ENCODE measurements around the gene ZBTB8A.
"Not testable (repeated sequence)": the region's sequence is repeated elsewhere in the genome, so short reads cannot be mapped to it uniquely, and the experiment has no call there.

The ZBTB8A gene

DNA sequence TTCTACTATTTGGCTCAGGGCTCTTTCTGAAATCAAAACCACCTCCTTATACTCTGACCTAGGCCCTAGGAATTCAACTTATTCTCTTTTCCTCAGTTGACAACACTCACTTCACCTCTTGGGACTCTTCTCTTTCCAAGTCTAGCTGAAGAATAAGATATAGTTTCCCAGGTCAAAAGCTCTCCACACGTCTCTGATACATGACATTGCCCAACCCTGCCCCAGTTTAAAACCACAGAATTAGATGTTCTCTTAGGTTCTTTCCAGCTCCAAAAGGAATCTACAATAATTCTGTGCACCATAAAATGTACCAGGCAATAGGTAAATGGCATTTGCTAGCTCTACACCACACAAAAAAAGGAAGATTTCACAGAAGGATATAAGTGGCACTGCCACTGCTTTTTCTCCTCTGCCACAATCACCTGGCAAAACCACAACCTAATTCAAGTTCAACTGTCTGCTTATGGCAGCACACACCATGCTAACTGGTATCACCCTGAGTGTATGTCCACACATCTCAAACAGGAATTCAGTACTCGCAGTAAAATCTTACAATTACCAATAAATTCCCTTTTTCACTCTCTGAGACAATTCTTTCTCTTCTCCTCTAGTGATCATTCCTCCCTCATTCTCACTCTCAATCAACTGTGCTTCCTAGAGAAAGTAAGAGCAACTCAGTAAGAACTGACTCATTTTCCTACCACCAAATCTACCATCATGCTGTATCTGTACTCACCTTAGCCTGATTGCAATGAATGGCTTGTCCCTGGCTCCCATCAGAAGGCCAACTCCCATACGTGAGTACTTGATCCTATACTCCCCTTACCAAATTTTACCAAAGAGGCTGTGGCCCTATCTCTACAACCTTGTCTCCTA lies 83.8 kb downstream of the ZBTB8A start:
- no peak for TF ChIP-seq ZFX (IDR thresholded peaks at IDR 0.05)
- TF ChIP-seq, protein P1, sequence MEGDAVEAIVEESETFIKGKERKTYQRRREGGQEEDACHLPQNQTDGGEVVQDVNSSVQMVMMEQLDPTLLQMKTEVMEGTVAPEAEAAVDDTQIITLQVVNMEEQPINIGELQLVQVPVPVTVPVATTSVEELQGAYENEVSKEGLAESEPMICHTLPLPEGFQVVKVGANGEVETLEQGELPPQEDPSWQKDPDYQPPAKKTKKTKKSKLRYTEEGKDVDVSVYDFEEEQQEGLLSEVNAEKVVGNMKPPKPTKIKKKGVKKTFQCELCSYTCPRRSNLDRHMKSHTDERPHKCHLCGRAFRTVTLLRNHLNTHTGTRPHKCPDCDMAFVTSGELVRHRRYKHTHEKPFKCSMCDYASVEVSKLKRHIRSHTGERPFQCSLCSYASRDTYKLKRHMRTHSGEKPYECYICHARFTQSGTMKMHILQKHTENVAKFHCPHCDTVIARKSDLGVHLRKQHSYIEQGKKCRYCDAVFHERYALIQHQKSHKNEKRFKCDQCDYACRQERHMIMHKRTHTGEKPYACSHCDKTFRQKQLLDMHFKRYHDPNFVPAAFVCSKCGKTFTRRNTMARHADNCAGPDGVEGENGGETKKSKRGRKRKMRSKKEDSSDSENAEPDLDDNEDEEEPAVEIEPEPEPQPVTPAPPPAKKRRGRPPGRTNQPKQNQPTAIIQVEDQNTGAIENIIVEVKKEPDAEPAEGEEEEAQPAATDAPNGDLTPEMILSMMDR (conservative IDR thresholded peaks at IDR 0.05): no peak
- no peak overlapping the region for H3K27ac ChIP-seq

DNA sequence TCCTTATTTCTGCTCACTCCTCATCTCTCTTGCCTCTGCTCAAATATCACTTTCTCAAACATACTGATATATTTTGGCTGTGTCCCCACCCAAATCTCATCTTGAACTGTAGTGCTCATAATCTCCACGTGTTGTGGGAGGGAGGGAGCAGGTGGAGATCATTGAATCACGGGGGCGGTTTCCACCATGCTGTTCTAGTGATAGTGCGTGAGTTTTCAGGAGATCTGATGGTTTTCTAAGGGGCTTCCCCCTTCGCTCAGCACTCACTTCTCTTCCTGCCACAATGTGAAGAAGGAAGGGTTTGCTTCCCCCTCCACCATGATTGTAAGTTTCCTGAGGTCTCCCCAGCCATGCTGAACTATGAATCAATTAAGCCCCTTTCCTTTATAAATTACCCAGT lies 84.5 kb downstream of the ZBTB8A start:
- H3K27ac ChIP-seq: no peak overlapping the region
- TF ChIP-seq ZFX (IDR thresholded peaks at IDR 0.05): no peak
- TF ChIP-seq, protein P1 (conservative IDR thresholded peaks at IDR 0.05): no peak

DNA sequence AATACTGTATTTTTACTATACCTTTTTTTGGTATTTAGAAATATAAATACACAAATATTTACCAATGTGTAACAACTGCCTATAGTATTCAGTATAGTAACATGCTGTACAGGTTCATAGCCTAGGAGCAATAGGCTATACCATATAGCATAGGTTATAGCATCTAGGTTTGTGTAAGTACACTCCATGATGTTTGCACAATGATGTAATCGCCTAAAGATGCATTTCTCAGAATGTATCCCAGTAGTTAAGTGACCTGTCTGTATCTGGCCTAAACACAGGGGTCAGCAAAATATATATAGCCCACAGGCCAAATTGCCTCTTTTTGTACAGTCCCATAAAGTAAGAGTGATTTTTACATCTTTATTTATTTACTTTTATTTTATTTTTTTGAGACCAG lies 86.9 kb downstream of the ZBTB8A start:
- TF ChIP-seq ZFX (IDR thresholded peaks at IDR 0.05): no peak
- TF ChIP-seq, protein P1 (conservative IDR thresholded peaks at IDR 0.05): no peak
- no peak overlapping the region for H3K27ac ChIP-seq

DNA sequence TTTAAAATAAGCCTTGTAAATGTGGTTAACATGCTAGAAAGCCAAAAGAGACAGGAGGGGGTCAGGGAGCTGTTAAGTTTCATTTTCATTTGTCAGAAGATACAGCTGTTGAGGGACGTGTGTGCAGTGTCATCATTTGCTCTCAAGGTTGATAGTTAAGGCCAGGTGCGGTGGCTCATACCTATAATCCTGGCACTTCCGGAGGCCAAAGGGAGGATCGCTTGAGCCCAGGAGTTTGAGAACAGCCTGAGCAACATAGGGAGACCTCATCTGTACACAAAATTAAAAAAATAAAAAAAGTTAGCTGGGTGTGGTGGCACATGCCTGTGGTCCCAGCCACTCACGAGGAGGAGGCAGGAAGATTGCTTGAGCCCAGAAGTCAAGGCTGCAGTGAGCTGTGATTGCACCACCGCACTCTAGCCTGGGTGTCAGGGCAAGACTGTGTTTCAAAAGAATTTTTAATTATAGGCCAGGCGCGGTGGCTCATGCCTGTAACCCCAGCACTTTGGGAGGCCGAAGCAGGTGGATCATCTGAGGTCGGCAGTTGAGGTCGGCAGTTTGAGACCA lies 88.5 kb downstream of the ZBTB8A start:
- TF ChIP-seq, protein P1 (conservative IDR thresholded peaks at IDR 0.05): no peak
- no peak for TF ChIP-seq ZFX (IDR thresholded peaks at IDR 0.05)
- H3K27ac ChIP-seq: no peak overlapping the region

DNA sequence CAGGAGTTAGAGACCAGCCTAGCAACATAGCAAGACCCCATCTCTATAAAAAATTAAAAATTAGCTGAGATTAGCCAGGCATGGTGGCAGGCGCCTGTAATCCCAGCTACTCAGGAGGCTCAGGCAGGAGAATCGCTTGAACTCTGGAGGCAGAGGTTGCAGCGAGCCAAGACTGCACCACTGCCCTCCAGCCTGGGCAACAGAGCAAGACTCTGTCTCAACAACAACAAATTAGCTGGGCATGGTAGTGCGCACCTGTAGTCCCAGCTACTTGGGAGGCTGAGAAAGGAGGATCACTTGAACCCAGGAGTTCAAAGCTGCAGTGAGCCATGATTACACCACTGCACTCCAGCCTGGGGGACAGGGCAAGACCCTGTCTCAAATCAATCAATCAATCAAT lies 90.9 kb downstream of the ZBTB8A start:
- H3K27ac ChIP-seq: not testable (repeated sequence)

DNA sequence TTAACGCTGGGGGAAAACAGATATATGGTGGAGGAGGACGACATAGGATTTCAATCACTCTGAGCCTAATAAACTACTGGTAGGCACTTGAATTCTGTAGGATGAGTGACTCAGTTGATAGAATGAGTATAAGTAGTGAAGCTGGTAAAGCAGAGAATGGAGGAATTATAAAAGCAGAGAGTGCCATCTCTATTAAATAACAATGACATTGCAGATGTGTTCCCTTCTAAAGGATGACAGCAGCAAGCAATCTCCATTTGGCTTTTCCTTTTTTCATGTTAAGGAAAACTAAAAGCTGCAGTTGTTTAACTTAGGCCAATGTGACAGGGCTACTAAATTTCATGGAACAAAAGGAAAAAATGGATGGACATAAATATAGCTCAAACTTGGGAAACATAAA lies 93.6 kb downstream of the ZBTB8A start:
- H3K27ac ChIP-seq: no peak overlapping the region
- no peak for TF ChIP-seq ZFX (IDR thresholded peaks at IDR 0.05)
- TF ChIP-seq, protein P1 (conservative IDR thresholded peaks at IDR 0.05): no peak

DNA sequence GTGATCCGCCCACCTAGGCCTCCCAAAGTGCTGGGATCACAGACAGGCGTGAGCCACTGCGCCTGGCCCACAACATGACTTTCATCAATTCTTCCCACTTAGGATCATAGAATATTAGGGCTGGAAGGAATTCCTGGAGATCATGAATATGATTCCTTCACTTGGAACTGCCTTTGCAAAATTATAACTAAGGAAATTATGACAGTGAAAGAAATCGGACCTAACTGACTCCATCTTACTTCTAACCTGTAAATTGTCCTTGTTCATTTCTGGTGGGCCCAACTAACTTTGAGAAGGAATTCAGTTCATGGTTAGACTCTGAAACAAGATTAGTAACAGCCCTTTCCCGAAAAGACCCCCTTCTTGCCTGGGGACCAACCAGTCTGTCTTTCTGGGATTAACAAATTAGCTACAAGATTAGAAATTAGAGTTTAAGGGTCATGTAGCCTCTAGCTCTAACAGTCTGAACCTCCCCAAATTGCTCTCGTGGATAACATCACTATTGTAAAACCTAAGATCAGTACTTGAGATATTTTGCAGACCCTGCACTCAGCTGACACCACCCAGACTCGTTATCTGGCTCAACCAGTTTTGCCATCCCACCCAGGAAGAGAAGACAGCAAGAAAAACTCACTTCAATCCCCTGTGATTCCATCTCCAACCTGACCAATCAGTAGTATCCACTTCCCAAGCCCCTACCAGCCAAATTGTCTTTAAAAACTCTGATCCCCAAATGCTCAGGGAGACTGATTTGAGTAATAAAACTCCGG lies 96.5 kb downstream of the ZBTB8A start:
- H3K27ac ChIP-seq: no peak overlapping the region
- TF ChIP-seq, protein P1 (conservative IDR thresholded peaks at IDR 0.05): no peak
- TF ChIP-seq ZFX (IDR thresholded peaks at IDR 0.05): no peak

All from C4-2B (cell line).